Measurements from ENCODE around the gene SAMD14. TPM values are rescaled to one million over a fixed set of nuclear protein-coding genes. Genes with fewer than 3 reads are reported as not detected.

SAMD14 gene
- total and polyA plus RNA-seq, 10 of the 15 experiments (the other 5 are each of a cell fraction or from before 2014, with no cell fraction given), result 0.06 to 1.7 (median 0.25) TPM; not detected in 3

GRCh38 chr17:50076591-50077235, 53.2 kb downstream of the SAMD14 start:
- Histone ChIP-seq H3K27me3 (replicated peaks in 1 of 2; ENCODE audit: control insufficient read depth in 2 of 2, insufficient read depth in 2 of 2, low read length in 1 of 2) (no peaks in the 10 kb centered on the region), H3K27ac (ENCODE audit: control insufficient read depth, insufficient read depth) (no peak overlapping the region), H3K9ac (ENCODE audit: control insufficient read depth, insufficient read depth, low read length) (no peak overlapping the region), H3K36me3 (ENCODE audit: control insufficient read depth in 2 of 2, insufficient read depth in 2 of 2, low read length in 1 of 2) (peaks cover 0 to 4% of the 10 kb centered on the region in 2 experiments; a peak in 2 of 4 replicates), H3K4me1 (ENCODE audit: control insufficient read depth, insufficient read depth, low read length) (peaks cover 5% of the 10 kb centered on the region; the same call in 1 of the 2 replicates), H3K9me3 (replicated peaks; ENCODE audit: control insufficient read depth, insufficient read depth, low read length) (no peaks in the 10 kb centered on the region), H3K79me2 (ENCODE audit: control insufficient read depth, insufficient read depth, low read length) (no peaks in the 10 kb centered on the region), H2AFZ (ENCODE audit: control insufficient read depth, low read depth, low read length) (no peak overlapping the region), H3K4me2 (ENCODE audit: control insufficient read depth, insufficient read depth) (no peak overlapping the region), H3K4me3 (no peak overlapping the region), H4K20me1 (ENCODE audit: control insufficient read depth, insufficient read depth) (no peaks in the 10 kb centered on the region)
- POLR2A ChIA-PET, result no interaction called here
- BruUV-seq (replicated peaks), result no TSS peak
- ATAC-seq, result no peak
- intact Hi-C loops (cut with micrococcal nuclease; ENCODE audit: unreplicated experiment), result no loop called here
- no peak for DNase-seq (ENCODE audit: low read depth, low spot score)
- WGBS (ENCODE audit: insufficient coverage, insufficient replicate concordance, low lambda C conversion rate, missing lambda C conversion rate), result 80% methylated on average over 30 of the region's 39 CpGs
- in situ Hi-C loops (cut with MboI), result no loop called here
- SMC1A ChIA-PET (ENCODE audit: uncharacterized antibody, unreplicated experiment), result no interaction called here
- CTCF ChIA-PET, result interaction anchor here (0.8 kb wide), 1 partner anchor 11 kb away, joined by 4 read pairs; no protein-coding TSS in a partner anchor
- no peak for FAIRE-seq
- RAD21 ChIA-PET (ENCODE audit: unreplicated experiment), result no interaction called here
- TF ChIP-seq PAX5 (IDR thresholded peaks at IDR 0.05; ENCODE audit: borderline replicate concordance, low read depth, low read length) (no peak), ASH2L (IDR thresholded peaks at IDR 0.05; ENCODE audit: borderline replicate concordance, low read depth) (no peak), TAF1 (IDR thresholded peaks at IDR 0.05; ENCODE audit: borderline replicate concordance, low read depth, low read length) (no peak), ATF7 (IDR thresholded peaks at IDR 0.05; ENCODE audit: low read depth) (no peak), E4F1 (IDR thresholded peaks at IDR 0.05; ENCODE audit: borderline replicate concordance, partially characterized antibody) (no peak), RELB (IDR thresholded peaks at IDR 0.05; ENCODE audit: low read depth) (no peak), BHLHE40 (IDR thresholded peaks at IDR 0.05; ENCODE audit: borderline replicate concordance in 1 of 2, low read depth in 2 of 2, low read length in 1 of 2) (no peak), BCLAF1 (IDR thresholded peaks at IDR 0.05) (no peak), PRDM15 (CRISPR knock-in tag; IDR thresholded peaks at IDR 0.05) (no peak), PBX3 (IDR thresholded peaks at IDR 0.05; ENCODE audit: insufficient replicate concordance, low read depth, low read length) (no peak)

Measured in GM12878 (cell line).